Ishikawa (cell line): ENCODE data around the gene RBMS3.

ENCODE experiments used
- CEBPB ChIP-seq: IDR thresholded peaks from 2 replicates; pipeline ENCODE4 v1.6.1; 2012
- CREB1 ChIP-seq: IDR thresholded peaks from 2 replicates; pipeline ENCODE4 v1.6.1; 2012; ENCODE audit warnings: low read depth
- EGR1 ChIP-seq: IDR thresholded peaks from 2 replicates; pipeline ENCODE4 v1.6.1; 2012
- EP300 ChIP-seq: IDR thresholded peaks from 2 replicates; pipeline ENCODE4 v1.6.1; 2012; ENCODE audit warnings: borderline replicate concordance
- FOXM1 ChIP-seq: IDR thresholded peaks from 2 replicates; pipeline ENCODE4 v1.6.1; 2012; ENCODE audit warnings: low read depth, borderline replicate concordance
- MAX ChIP-seq: IDR thresholded peaks from 2 replicates; pipeline ENCODE4 v1.6.1; 2012
- NFIC ChIP-seq: IDR thresholded peaks from 2 replicates; pipeline ENCODE4 v1.6.1; 2012
- RAD21 ChIP-seq: IDR thresholded peaks from 2 replicates; pipeline ENCODE4 v1.6.1; 2012; ENCODE audit warnings: low read depth
- REST ChIP-seq: IDR thresholded peaks from 2 replicates; pipeline ENCODE4 v1.6.1; 2012; ENCODE audit warnings: low read depth, mild to moderate bottlenecking
- TAF1 ChIP-seq: IDR thresholded peaks from 2 replicates; pipeline ENCODE4 v1.6.1; 2012; ENCODE audit warnings: low read depth, mild to moderate bottlenecking
- TCF12 ChIP-seq: IDR thresholded peaks from 2 replicates; pipeline ENCODE4 v1.6.1; 2012; ENCODE audit warnings: low read depth
- TEAD4 ChIP-seq: IDR thresholded peaks from 2 replicates; pipeline ENCODE4 v1.6.1; 2012
- USF1 ChIP-seq: IDR thresholded peaks from 2 replicates; pipeline ENCODE4 v1.6.1; 2012
- YY1 ChIP-seq: IDR thresholded peaks from 2 replicates; pipeline ENCODE4 v1.6.1; 2012; ENCODE audit warnings: low read depth
- ZBTB7A ChIP-seq: IDR thresholded peaks from 2 replicates; pipeline ENCODE4 v1.6.1; 2012; ENCODE audit warnings: low read depth

Gene RBMS3

GRCh38 chr3:29438580-29438979 lies 157.7 kb downstream of the RBMS3 start:
- TF ChIP-seq REST: no peak
- no peak for TF ChIP-seq USF1
- TF ChIP-seq EP300: no peak
- TF ChIP-seq CEBPB: no peak
- no peak for TF ChIP-seq FOXM1
- TF ChIP-seq MAX: no peak
- TF ChIP-seq TAF1: no peak
- TF ChIP-seq EGR1: no peak
- TF ChIP-seq YY1: no peak
- TF ChIP-seq RAD21: no peak
- no peak for TF ChIP-seq TCF12
- no peak for TF ChIP-seq ZBTB7A
- TF ChIP-seq NFIC: no peak
- no peak for TF ChIP-seq CREB1
- TF ChIP-seq TEAD4: no peak

GRCh38 chr3:29440413-29441305 lies 159.8 kb downstream of the RBMS3 start:
- TF ChIP-seq YY1: no peak
- TF ChIP-seq CEBPB: no peak
- peak; percentile 16 for TF ChIP-seq NFIC
- TF ChIP-seq FOXM1: 0 out of 2 replicates have a peak, but pooled peaks have one; percentile 17
- TF ChIP-seq TCF12: peak; percentile 72
- peak; percentile 28; the same call in 1 of the 2 replicates for TF ChIP-seq MAX
- TF ChIP-seq CREB1: no peak
- TF ChIP-seq TAF1: no peak
- no peak for TF ChIP-seq EGR1
- no peak for TF ChIP-seq ZBTB7A
- TF ChIP-seq REST: no peak
- peak; percentile 69 for TF ChIP-seq TEAD4
- no peak for TF ChIP-seq RAD21
- peak; percentile 76; the same call in 1 of the 2 replicates for TF ChIP-seq EP300
- TF ChIP-seq USF1: no peak

GRCh38 chr3:29441422-29441821 lies 160.6 kb downstream of the RBMS3 start:
- 0 out of 2 replicates have a peak, but pooled peaks have one; percentile 7 for TF ChIP-seq FOXM1
- peak; percentile 44; the same call in 1 of the 2 replicates for TF ChIP-seq TEAD4
- no peak for TF ChIP-seq RAD21
- 0 out of 2 replicates have a peak, but pooled peaks have one; percentile 11 for TF ChIP-seq NFIC

GRCh38 chr3:29447946-29448627 lies 167.2 kb downstream of the RBMS3 start:
- no peak for TF ChIP-seq USF1
- TF ChIP-seq REST: no peak
- no peak for TF ChIP-seq TAF1
- no peak for TF ChIP-seq CEBPB
- no peak for TF ChIP-seq YY1
- TF ChIP-seq TEAD4: no peak
- TF ChIP-seq RAD21: no peak
- TF ChIP-seq ZBTB7A: no peak
- TF ChIP-seq MAX: no peak
- no peak for TF ChIP-seq TCF12
- no peak for TF ChIP-seq EGR1
- TF ChIP-seq EP300: no peak
- no peak for TF ChIP-seq NFIC
- no peak for TF ChIP-seq CREB1
